Colonic mucosa (tissue), 4 donors: ENCODE data around the gene OSBPL9. TPM values are rescaled to one million over a fixed set of nuclear protein-coding genes. Genes with fewer than 3 reads are reported as not detected.

Source experiments
- DNase-seq: peaks from one replicate; pipeline ENCODE4 v3.0.0-alpha.2; 2020
- H3K27ac ChIP-seq: fragments of 200-600 bp; one replicate; pipeline ENCODE4 v1.8.0; 2021
- H3K27me3 ChIP-seq: fragments of 200-600 bp; one replicate; pipeline ENCODE4 v1.8.0; 2021
- H3K36me3 ChIP-seq: fragments of 200-600 bp; one replicate; pipeline ENCODE4 v1.8.0; 2021
- H3K4me1 ChIP-seq: fragments of 200-600 bp; one replicate; pipeline ENCODE4 v1.8.0; 2021; ENCODE audit warnings: mild to moderate bottlenecking
- H3K4me3 ChIP-seq: fragments of 200-600 bp; one replicate; pipeline ENCODE4 v1.8.0; 2021
- H3K9ac ChIP-seq, 2 donors: one replicate each; pipeline ENCODE4 v1.7.0; 2013; ENCODE audit warnings: control low read depth in 2 of 2, low read depth in 2 of 2, low read length in 2 of 2
- H3K9me3 ChIP-seq: fragments of 200-600 bp; one replicate; pipeline ENCODE4 v1.8.0; 2021
- CTCF ChIP-seq: fragments of 200-600 bp; IDR thresholded peaks from one replicate; pipeline ENCODE4 v1.8.0; 2022; ENCODE audit warnings: antibody characterized with exemption, mild to moderate bottlenecking
- intact Hi-C: fragments of 100-400 bp; cut with DNase I; formaldehyde crosslinking; loops from one replicate; pipeline ENCODE4 v1.14.1; 2022
- total RNA-seq, 2 donors: library from RNA; stranded (reverse); fragmentation: NEBNext Ultra II Directional in 1 of 2; extraction: Animal tissue kit (Norgen Biotek cat#: 25700) in 1 of 2; gene quantifications; one replicate each; pipeline ENCODE4 v1.2.1, GENCODE V29; 2021
- donor health status: healthy.
- donor health status: DM: no; HTN: no; CAD: no.
- donor health status: DM: no; HTN: no; CAD: no.

Gene OSBPL9
- total RNA-seq, 2 donors from 2014 or later, result 37.3 to 59.6 TPM

GRCh38 chr1:51576923-51577322, 40.0 kb upstream of the OSBPL9 start:
- no peaks in the 10 kb centered on the region for H3K4me1 ChIP-seq
- intact Hi-C loops, result no loop called here
- H3K4me3 ChIP-seq, result no peak overlapping the region
- H3K9ac ChIP-seq, result no peak overlapping the region
- H3K9me3 ChIP-seq, result no peaks in the 10 kb centered on the region
- no peak for TF ChIP-seq CTCF
- H3K27me3 ChIP-seq, result no peaks in the 10 kb centered on the region
- H3K36me3 ChIP-seq, result no peaks in the 10 kb centered on the region
- no peak overlapping the region for H3K27ac ChIP-seq
- DNase-seq, result no peak

- no peaks in the 10 kb centered on the region for H3K27me3 ChIP-seq
- no peak overlapping the region for H3K4me3 ChIP-seq
- H3K27ac ChIP-seq, result no peak overlapping the region
Measured at GRCh38 chr1:51578383-51579109, 38.3 kb upstream of the OSBPL9 start.

GRCh38 chr1:51581238-51581637, 35.7 kb upstream of the OSBPL9 start:
- TF ChIP-seq CTCF, result no peak
- Histone ChIP-seq H3K27me3 (no peaks in the 10 kb centered on the region), H3K9ac (no peak overlapping the region), H3K9me3 (no peaks in the 10 kb centered on the region), H3K27ac (no peak overlapping the region), H3K4me1 (no peaks in the 10 kb centered on the region), H3K36me3 (no peaks in the 10 kb centered on the region), H3K4me3 (no peak overlapping the region)
- no peak for DNase-seq
- intact Hi-C loops, result no loop called here

More at GRCh38 chr1:51578383-51579109, 38.3 kb upstream of the OSBPL9 start:
- no peaks in the 10 kb centered on the region for H3K36me3 ChIP-seq
- intact Hi-C loops, result no loop called here
- no peak overlapping the region for H3K9ac ChIP-seq
- no peaks in the 10 kb centered on the region for H3K4me1 ChIP-seq
- no peaks in the 10 kb centered on the region for H3K9me3 ChIP-seq
- no peak for TF ChIP-seq CTCF
- no peak for DNase-seq

- H3K36me3 ChIP-seq, result no peaks in the 10 kb centered on the region
- no peak overlapping the region for H3K9ac ChIP-seq
- H3K9me3 ChIP-seq, result no peaks in the 10 kb centered on the region
- DNase-seq, result no peak
- no peaks in the 10 kb centered on the region for H3K27me3 ChIP-seq
- H3K4me1 ChIP-seq, result no peaks in the 10 kb centered on the region
- H3K4me3 ChIP-seq, result no peak overlapping the region
- intact Hi-C loops, result no loop called here
- TF ChIP-seq CTCF, result no peak
- H3K27ac ChIP-seq, result no peak overlapping the region
Measured at GRCh38 chr1:51583532-51583931, 33.4 kb upstream of the OSBPL9 start.

- DNase-seq, result no peak
- Histone ChIP-seq H3K27ac (no peak overlapping the region), H3K36me3 (no peaks in the 10 kb centered on the region), H3K9ac (no peak overlapping the region), H3K4me3 (no peak overlapping the region), H3K4me1 (no peaks in the 10 kb centered on the region), H3K27me3 (no peaks in the 10 kb centered on the region), H3K9me3 (no peaks in the 10 kb centered on the region)
- intact Hi-C loops, result no loop called here
- no peak for TF ChIP-seq CTCF
Measured at GRCh38 chr1:51584021-51584420, 32.9 kb upstream of the OSBPL9 start.
